Right atrium auricular region (tissue), 2 donors: ENCODE results near the gene SPATS2. TPM values are rescaled to one million over a fixed set of nuclear protein-coding genes. Genes with fewer than 3 reads are reported as not detected.
A peak's percentile ranks its signal among the peaks of the same experiment; 100 is the strongest.

Source experiments
- DNase-seq: peaks from one replicate; pipeline ENCODE4 v3.0.0-alpha.2; 2019; ENCODE audit warnings: low spot score
- H3K27ac ChIP-seq, 2 donors: fragments of 200-600 bp; sonication (generic); 1 replicate in 1 of 2; 2 replicates in 1 of 2; pipeline ENCODE4 v1.5.1; 2016 to 2019
- H3K27me3 ChIP-seq, 2 donors: fragments of 200-600 bp; sonication (generic); one replicate each; pipeline versions ENCODE4 v1.5.1 to v1.6.0; 2017 to 2019
- H3K36me3 ChIP-seq: fragments of 200-600 bp; sonication (generic); one replicate; pipeline ENCODE4 v1.5.1; 2016
- H3K4me1 ChIP-seq, 2 donors: fragments of 200-600 bp; sonication (generic); one replicate each; pipeline versions ENCODE4 v1.5.1 to v1.6.0; 2017 to 2019
- H3K4me3 ChIP-seq, 2 donors: fragments of 200-600 bp; sonication (generic); 1 replicate in 1 of 2; 2 replicates in 1 of 2; pipeline ENCODE4 v1.5.1; 2017 to 2019; ENCODE audit warnings: mild to moderate bottlenecking in 1 of 2, moderate library complexity in 1 of 2
- H3K9me3 ChIP-seq, 2 donors: fragments of 200-600 bp; sonication (generic); one replicate each; pipeline ENCODE4 v1.5.1; 2019
- CTCF ChIP-seq, 2 donors: fragments of 200-600 bp; sonication (generic); IDR thresholded peaks; one replicate each; pipeline ENCODE4 v1.5.1; 2019; ENCODE audit warnings: antibody characterized with exemption in 2 of 2
- total RNA-seq, 2 donors: library from RNA; depleted of rRNA; stranded (reverse); fragments of >200 nt; gene quantifications; one replicate each; pipeline ENCODE4 v1.1.0, GENCODE V29; 2016

The SPATS2 gene
- total RNA-seq, 2 donors from 2014 or later = 4.6 to 7.6 TPM

- Histone ChIP-seq H3K9me3 (no peaks in the 10 kb centered on the region), H3K27me3 (no peaks in the 10 kb centered on the region), H3K36me3 (peaks cover 9% of the 10 kb centered on the region), H3K27ac (no peak overlapping the region), H3K4me3 (no peak overlapping the region), H3K4me1 (peaks cover 0 to 2% of the 10 kb centered on the region in 2 donors)
- no peak for TF ChIP-seq CTCF (IDR thresholded peaks at IDR 0.05)
- no peak for DNase-seq
Observed at GRCh38 chr12:49519574-49519936, 152.3 kb downstream of the SPATS2 start.

- Histone ChIP-seq H3K27me3 (no peaks in the 10 kb centered on the region), H3K4me3 (no peak overlapping the region), H3K4me1 (peaks cover 0 to 4% of the 10 kb centered on the region in 2 donors), H3K9me3 (no peaks in the 10 kb centered on the region), H3K27ac (no peak overlapping the region), H3K36me3 (peaks cover 27% of the 10 kb centered on the region)
- no peak for TF ChIP-seq CTCF (IDR thresholded peaks at IDR 0.05)
- DNase-seq = no peak
Observed at GRCh38 chr12:49521389-49521788, 154.1 kb downstream of the SPATS2 start.

GRCh38 chr12:49524660-49525324, 157.5 kb downstream of the SPATS2 start:
- Histone ChIP-seq H3K36me3 (peaks cover 39% of the 10 kb centered on the region), H3K9me3 (no peaks in the 10 kb centered on the region), H3K4me1 (peaks cover 0 to 4% of the 10 kb centered on the region in 2 donors), H3K27me3 (no peaks in the 10 kb centered on the region), H3K4me3 (no peak overlapping the region), H3K27ac (peak overlapping the region; percentile 14 to 36)
- TF ChIP-seq CTCF (IDR thresholded peaks at IDR 0.05) = no peak
- no peak for DNase-seq

GRCh38 chr12:49525942-49526341, 158.7 kb downstream of the SPATS2 start:
- no peak for TF ChIP-seq CTCF (IDR thresholded peaks at IDR 0.05)
- peaks cover 39% of the 10 kb centered on the region for H3K36me3 ChIP-seq
- peaks cover 0 to 4% of the 10 kb centered on the region in 2 donors for H3K4me1 ChIP-seq
- H3K4me3 ChIP-seq = no peak overlapping the region
- DNase-seq = no peak
- no peak overlapping the region for H3K27ac ChIP-seq
- H3K27me3 ChIP-seq = no peaks in the 10 kb centered on the region
- H3K9me3 ChIP-seq = no peaks in the 10 kb centered on the region

GRCh38 chr12:49527361-49528130, 160.3 kb downstream of the SPATS2 start:
- peaks cover 39% of the 10 kb centered on the region for H3K36me3 ChIP-seq
- H3K4me1 ChIP-seq = peaks cover 0 to 4% of the 10 kb centered on the region in 2 donors
- no peaks in the 10 kb centered on the region for H3K9me3 ChIP-seq
- no peak overlapping the region for H3K27ac ChIP-seq
- H3K27me3 ChIP-seq = no peaks in the 10 kb centered on the region
- DNase-seq = no peak
- no peak for TF ChIP-seq CTCF (IDR thresholded peaks at IDR 0.05)
- H3K4me3 ChIP-seq = no peak overlapping the region
